ENCODE results near the gene PTPN1.

- no peak for TF ChIP-seq POLR2A (IDR thresholded peaks at IDR 0.05)
- TF ChIP-seq, protein P1, sequence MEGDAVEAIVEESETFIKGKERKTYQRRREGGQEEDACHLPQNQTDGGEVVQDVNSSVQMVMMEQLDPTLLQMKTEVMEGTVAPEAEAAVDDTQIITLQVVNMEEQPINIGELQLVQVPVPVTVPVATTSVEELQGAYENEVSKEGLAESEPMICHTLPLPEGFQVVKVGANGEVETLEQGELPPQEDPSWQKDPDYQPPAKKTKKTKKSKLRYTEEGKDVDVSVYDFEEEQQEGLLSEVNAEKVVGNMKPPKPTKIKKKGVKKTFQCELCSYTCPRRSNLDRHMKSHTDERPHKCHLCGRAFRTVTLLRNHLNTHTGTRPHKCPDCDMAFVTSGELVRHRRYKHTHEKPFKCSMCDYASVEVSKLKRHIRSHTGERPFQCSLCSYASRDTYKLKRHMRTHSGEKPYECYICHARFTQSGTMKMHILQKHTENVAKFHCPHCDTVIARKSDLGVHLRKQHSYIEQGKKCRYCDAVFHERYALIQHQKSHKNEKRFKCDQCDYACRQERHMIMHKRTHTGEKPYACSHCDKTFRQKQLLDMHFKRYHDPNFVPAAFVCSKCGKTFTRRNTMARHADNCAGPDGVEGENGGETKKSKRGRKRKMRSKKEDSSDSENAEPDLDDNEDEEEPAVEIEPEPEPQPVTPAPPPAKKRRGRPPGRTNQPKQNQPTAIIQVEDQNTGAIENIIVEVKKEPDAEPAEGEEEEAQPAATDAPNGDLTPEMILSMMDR (IDR thresholded peaks at IDR 0.05) = no peak
These were observed 10.2 kb downstream of the PTPN1 start for GRCh38 chr20:50520222-50520880.

Measured in Peyer's patch (tissue), 4 donors.